ENCODE measurements around the gene DPP6. TPM values are rescaled to one million over a fixed set of nuclear protein-coding genes. Genes with fewer than 3 reads are reported as not detected.

The DPP6 gene
- total and polyA plus RNA-seq, 9 donors: 3.3 to 11.5 (median 4.7) TPM

DNA sequence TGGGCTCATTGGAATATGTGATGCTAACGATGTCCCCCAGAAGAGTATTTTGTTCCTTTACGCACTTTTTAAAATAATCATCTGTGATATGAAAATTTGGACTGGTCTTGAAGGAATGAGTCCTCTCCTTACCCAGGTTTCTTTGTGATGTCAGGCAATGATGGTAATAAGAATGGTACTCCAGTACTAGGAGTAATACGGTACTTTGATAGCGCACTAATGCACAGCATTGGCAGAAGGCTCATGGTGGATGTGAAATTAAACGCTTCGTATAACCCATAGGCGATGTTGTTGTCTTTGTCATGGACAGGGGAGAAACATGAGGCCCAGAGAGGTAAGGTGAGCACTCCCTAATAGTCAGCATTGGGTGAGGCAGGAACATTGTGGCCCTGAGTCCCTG lies 125.4 kb downstream of the DPP6 start:
- Histone ChIP-seq H3K4me3 (ENCODE audit: low read length) (no peak overlapping the region), H3K9me3 (replicated peaks; ENCODE audit: control insufficient read depth, low read depth, low read length) (no peaks in the 10 kb centered on the region), H3K4me1 (ENCODE audit: control insufficient read depth, insufficient read depth, low read length) (no peaks in the 10 kb centered on the region), H3K27me3 (ENCODE audit: control insufficient read depth, insufficient read depth, low read length) (no peaks in the 10 kb centered on the region), H3K36me3 (ENCODE audit: control insufficient read depth, insufficient read depth, low read length) (no peaks in the 10 kb centered on the region), H3K27ac (ENCODE audit: low read length) (no peak overlapping the region)
- 83% methylated on average over 5 of the region's 7 CpGs for WGBS (ENCODE audit: insufficient coverage)
- no peak for DNase-seq

DNA sequence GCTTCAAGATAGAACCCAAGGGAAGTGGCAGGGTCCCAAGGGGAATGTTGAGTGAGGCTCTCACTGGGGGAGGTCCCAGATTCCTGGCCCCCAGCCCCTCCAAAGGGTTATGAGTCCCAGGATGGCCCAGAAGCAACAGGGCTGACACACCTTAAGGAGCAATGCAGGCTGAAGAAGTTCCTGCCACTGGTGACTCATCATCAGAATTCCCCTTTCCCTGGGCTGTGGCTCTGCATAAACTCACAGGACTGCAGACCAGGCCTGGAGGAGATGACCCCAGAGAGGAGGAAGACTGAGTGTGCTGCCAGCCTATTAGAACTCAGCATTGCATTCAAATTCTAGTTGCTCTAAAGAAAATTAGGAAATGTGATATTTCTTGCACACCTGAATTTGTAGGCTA lies 126.7 kb downstream of the DPP6 start:
- Histone ChIP-seq H3K9me3 (replicated peaks; ENCODE audit: control insufficient read depth, low read depth, low read length) (no peaks in the 10 kb centered on the region), H3K4me1 (ENCODE audit: control insufficient read depth, insufficient read depth, low read length) (no peaks in the 10 kb centered on the region), H3K4me3 (ENCODE audit: low read length) (no peak overlapping the region), H3K36me3 (ENCODE audit: control insufficient read depth, insufficient read depth, low read length) (no peaks in the 10 kb centered on the region), H3K27me3 (ENCODE audit: control insufficient read depth, insufficient read depth, low read length) (peaks cover 3% of the 10 kb centered on the region), H3K27ac (ENCODE audit: low read length) (no peak overlapping the region)
- DNase-seq: no peak

DNA sequence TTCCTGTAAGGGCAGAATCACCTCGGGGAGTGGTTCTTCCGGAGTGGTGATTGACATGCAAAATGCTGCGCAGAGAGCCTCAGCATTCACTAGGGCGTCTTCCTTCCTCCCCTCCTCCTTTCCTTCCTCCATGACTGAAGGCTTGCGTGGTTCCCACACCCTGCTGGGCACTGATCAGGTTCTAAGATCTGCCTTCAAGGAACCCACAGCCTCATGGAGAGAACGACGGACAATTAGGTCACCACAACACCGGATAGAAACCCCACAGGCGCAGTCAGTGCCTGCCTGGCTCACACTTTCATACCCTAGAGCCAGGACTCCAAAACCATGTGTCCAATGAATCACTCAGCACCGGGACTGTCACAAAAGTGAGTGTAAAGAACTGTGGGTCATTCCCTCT lies 131.3 kb downstream of the DPP6 start:
- Histone ChIP-seq H3K4me3 (ENCODE audit: low read length) (no peak overlapping the region), H3K36me3 (ENCODE audit: control insufficient read depth, insufficient read depth, low read length) (no peaks in the 10 kb centered on the region), H3K4me1 (ENCODE audit: control insufficient read depth, insufficient read depth, low read length) (no peaks in the 10 kb centered on the region), H3K27ac (ENCODE audit: low read length) (no peak overlapping the region), H3K9me3 (replicated peaks; ENCODE audit: control insufficient read depth, low read depth, low read length) (no peaks in the 10 kb centered on the region), H3K27me3 (ENCODE audit: control insufficient read depth, insufficient read depth, low read length) (peaks cover 3% of the 10 kb centered on the region)
- DNase-seq: no peak
- WGBS (ENCODE audit: insufficient coverage): 44% methylated on average over 8 of the region's 10 CpGs

DNA sequence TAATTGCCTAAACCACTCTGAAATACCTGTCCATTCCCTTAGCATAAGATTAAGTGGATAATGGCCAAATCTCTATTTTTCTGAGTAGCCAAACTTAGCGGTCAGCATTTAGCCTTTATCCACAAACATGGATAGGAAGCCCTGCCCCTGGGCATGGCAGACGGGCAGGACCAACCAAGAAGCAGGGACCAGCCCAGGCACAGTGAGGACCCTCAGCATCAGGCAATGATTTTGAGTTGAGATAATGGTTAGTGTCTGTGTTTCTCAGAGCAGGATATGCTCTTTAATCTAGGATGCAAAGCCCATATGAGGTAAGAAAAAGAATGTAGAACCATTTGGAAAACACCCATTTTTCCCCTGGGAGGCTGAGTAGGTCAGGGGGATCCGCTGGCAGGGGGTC lies 131.7 kb downstream of the DPP6 start:
- 50% methylated on average over 1 of the region's 3 CpGs for WGBS (ENCODE audit: insufficient coverage)
- Histone ChIP-seq H3K27ac (ENCODE audit: low read length) (no peak overlapping the region), H3K4me1 (ENCODE audit: control insufficient read depth, insufficient read depth, low read length) (no peaks in the 10 kb centered on the region), H3K9me3 (replicated peaks; ENCODE audit: control insufficient read depth, low read depth, low read length) (no peaks in the 10 kb centered on the region), H3K27me3 (ENCODE audit: control insufficient read depth, insufficient read depth, low read length) (peaks cover 3% of the 10 kb centered on the region), H3K36me3 (ENCODE audit: control insufficient read depth, insufficient read depth, low read length) (no peaks in the 10 kb centered on the region), H3K4me3 (ENCODE audit: low read length) (no peak overlapping the region)
- no peak for DNase-seq

DNA sequence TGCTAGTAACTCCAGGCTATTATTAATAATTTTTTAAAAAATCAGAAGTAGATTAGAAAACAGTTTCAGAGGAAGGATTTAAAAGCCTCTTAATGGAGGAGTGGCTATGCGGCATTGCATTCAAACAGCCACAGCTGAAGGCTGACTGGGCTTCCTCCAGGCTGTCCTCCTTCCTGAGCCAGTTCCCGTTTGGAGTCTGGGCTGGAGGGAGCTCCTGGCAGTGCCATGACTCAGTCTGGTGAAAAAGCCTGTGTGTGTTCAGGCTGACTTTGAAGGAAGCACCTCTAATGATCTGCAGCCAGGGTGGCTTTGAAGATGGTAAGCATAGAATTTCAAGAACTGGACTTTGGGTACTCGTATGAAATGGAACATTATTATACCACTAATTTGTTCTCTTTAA lies 134.6 kb downstream of the DPP6 start:
- DNase-seq: no peak
- H3K36me3 ChIP-seq (ENCODE audit: control insufficient read depth, insufficient read depth, low read length): no peaks in the 10 kb centered on the region
- no peaks in the 10 kb centered on the region for H3K4me1 ChIP-seq (ENCODE audit: control insufficient read depth, insufficient read depth, low read length)
- H3K27ac ChIP-seq (ENCODE audit: low read length): no peak overlapping the region
- H3K27me3 ChIP-seq (ENCODE audit: control insufficient read depth, insufficient read depth, low read length): peaks cover 3% of the 10 kb centered on the region
- no peaks in the 10 kb centered on the region for H3K9me3 ChIP-seq (replicated peaks; ENCODE audit: control insufficient read depth, low read depth, low read length)
- 69% methylated on average over 2 of the region's 3 CpGs for WGBS (ENCODE audit: insufficient coverage)
- no peak overlapping the region for H3K4me3 ChIP-seq (ENCODE audit: low read length)

DNA sequence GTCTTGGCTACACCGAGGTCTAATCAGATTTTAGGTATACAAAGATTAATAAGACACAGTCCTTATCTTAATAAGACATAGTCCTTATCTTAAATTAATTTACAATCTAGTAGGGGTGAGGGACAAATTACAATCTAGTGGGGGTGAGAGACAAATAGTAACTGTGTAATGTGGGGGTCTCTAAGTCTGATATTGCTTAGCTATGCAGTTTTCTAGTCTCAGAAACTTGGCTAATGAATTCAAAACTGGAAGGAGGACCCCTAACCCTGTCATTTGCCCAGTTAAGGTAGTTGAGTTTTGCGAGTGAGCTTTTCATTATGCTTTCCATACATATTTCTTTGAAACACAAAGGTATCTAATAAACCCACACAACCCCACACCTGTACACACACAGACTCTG lies 136.1 kb downstream of the DPP6 start:
- DNase-seq: no peak
- no peak overlapping the region for H3K27ac ChIP-seq (ENCODE audit: low read length)
- no peaks in the 10 kb centered on the region for H3K4me1 ChIP-seq (ENCODE audit: control insufficient read depth, insufficient read depth, low read length)
- WGBS (ENCODE audit: insufficient coverage): 86% methylated on average over 1 of the region's 2 CpGs
- no peak overlapping the region for H3K4me3 ChIP-seq (ENCODE audit: low read length)
- peaks cover 3% of the 10 kb centered on the region for H3K27me3 ChIP-seq (ENCODE audit: control insufficient read depth, insufficient read depth, low read length)
- no peaks in the 10 kb centered on the region for H3K36me3 ChIP-seq (ENCODE audit: control insufficient read depth, insufficient read depth, low read length)
- no peaks in the 10 kb centered on the region for H3K9me3 ChIP-seq (replicated peaks; ENCODE audit: control insufficient read depth, low read depth, low read length)

DNA sequence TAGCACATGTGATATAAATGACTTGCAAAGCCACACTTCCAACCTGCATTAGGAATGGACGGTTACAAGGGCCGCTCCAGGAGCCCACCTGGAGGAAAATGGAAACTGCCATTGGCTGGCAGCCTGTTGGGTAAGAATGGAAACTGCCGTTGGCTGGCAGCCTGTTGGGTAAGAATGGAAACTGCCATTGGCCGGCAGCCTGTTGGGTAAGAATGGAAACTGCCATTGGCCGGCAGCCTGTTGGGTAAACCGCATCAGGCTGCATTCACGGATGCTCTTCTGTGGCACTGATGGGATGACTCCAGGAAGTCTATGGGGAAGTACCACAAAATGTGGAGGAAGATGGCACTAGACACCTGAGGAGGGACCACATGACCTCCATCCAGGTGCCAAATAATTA lies 143.1 kb downstream of the DPP6 start:
- Histone ChIP-seq H3K36me3 (ENCODE audit: control insufficient read depth, insufficient read depth, low read length) (no peaks in the 10 kb centered on the region), H3K27me3 (ENCODE audit: control insufficient read depth, insufficient read depth, low read length) (no peaks in the 10 kb centered on the region), H3K27ac (ENCODE audit: low read length) (no peak overlapping the region), H3K9me3 (replicated peaks; ENCODE audit: control insufficient read depth, low read depth, low read length) (no peaks in the 10 kb centered on the region), H3K4me1 (ENCODE audit: control insufficient read depth, insufficient read depth, low read length) (no peaks in the 10 kb centered on the region), H3K4me3 (ENCODE audit: low read length) (no peak overlapping the region)
- no peak for DNase-seq
- WGBS (ENCODE audit: insufficient coverage): 96% methylated on average over 5 of the region's 7 CpGs

DNA sequence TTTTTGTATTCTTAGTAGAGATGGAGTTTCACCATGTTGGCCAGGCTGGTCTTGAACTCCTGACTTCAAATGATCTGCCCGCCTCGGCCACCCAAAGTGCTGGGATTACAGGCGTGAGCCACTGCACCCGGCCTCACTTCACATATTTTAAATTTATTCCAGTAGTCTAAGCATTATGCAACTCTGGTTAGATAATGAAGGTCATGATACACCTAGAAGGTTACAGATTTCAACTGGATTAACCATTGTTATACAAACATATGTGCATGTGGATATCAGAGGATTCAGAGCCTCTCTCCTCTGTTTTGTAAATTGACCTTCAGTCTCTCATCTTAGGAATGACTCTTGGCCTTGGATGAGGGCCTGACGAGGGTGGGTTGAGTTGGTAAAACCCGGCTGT lies 146.3 kb downstream of the DPP6 start:
- no peaks in the 10 kb centered on the region for H3K36me3 ChIP-seq (ENCODE audit: control insufficient read depth, insufficient read depth, low read length)
- 80% methylated on average over 1 of the region's 6 CpGs for WGBS (ENCODE audit: insufficient coverage)
- no peak overlapping the region for H3K4me3 ChIP-seq (ENCODE audit: low read length)
- no peak overlapping the region for H3K27ac ChIP-seq (ENCODE audit: low read length)
- H3K4me1 ChIP-seq (ENCODE audit: control insufficient read depth, insufficient read depth, low read length): no peaks in the 10 kb centered on the region
- no peak for DNase-seq
- H3K9me3 ChIP-seq (replicated peaks; ENCODE audit: control insufficient read depth, low read depth, low read length): no peaks in the 10 kb centered on the region
- H3K27me3 ChIP-seq (ENCODE audit: control insufficient read depth, insufficient read depth, low read length): no peaks in the 10 kb centered on the region

DNA sequence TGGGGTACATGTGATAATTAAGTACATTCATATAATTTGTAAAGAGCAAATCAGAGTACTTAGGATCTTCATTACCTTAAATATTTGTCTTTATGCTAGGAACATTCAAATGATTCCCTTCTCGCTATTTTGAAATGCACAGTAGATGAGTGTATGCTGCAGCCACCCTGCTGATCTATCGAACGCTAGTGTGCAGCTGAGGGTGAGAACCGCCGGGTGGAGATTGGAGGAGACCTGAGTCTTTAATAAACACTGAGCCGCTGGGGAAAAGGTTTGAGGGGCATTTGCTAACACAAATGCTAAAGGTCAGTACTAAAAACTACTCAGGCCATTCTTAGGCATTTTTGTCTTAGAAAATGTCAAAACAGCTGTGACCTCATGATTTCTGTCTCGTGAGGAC lies 148.0 kb downstream of the DPP6 start:
- Histone ChIP-seq H3K9me3 (replicated peaks; ENCODE audit: control insufficient read depth, low read depth, low read length) (no peaks in the 10 kb centered on the region), H3K4me1 (ENCODE audit: control insufficient read depth, insufficient read depth, low read length) (no peaks in the 10 kb centered on the region), H3K36me3 (ENCODE audit: control insufficient read depth, insufficient read depth, low read length) (no peaks in the 10 kb centered on the region), H3K27ac (ENCODE audit: low read length) (no peak overlapping the region), H3K4me3 (ENCODE audit: low read length) (no peak overlapping the region), H3K27me3 (ENCODE audit: control insufficient read depth, insufficient read depth, low read length) (no peaks in the 10 kb centered on the region)
- no peak for DNase-seq
- 87% methylated on average over 4 of the region's 7 CpGs for WGBS (ENCODE audit: insufficient coverage)

DNA sequence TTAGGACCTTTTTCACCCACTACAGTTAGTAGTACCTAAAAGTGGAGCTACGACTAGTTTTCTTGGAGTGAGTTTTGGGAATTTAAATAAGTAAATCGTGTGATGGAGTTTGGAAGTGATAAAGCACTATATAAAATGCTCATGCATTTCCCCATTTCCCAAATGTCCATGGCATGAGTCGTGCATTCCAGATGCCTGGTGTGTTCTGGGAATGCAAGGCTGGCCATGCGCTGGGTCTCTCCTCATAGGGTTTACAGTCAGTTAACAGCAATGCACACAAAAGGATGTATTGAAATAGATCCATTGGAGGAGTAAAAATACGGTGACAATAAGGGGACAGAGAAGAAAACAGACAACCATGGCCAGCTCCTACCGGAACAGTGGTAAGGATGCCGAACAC lies 149.8 kb downstream of the DPP6 start:
- H3K4me1 ChIP-seq (ENCODE audit: control insufficient read depth, insufficient read depth, low read length): no peaks in the 10 kb centered on the region
- H3K27me3 ChIP-seq (ENCODE audit: control insufficient read depth, insufficient read depth, low read length): no peaks in the 10 kb centered on the region
- H3K4me3 ChIP-seq (ENCODE audit: low read length): no peak overlapping the region
- WGBS (ENCODE audit: insufficient coverage): no CpG with 5 or more reads among the region's 7 CpGs
- H3K27ac ChIP-seq (ENCODE audit: low read length): no peak overlapping the region
- no peak for DNase-seq
- no peaks in the 10 kb centered on the region for H3K36me3 ChIP-seq (ENCODE audit: control insufficient read depth, insufficient read depth, low read length)
- H3K9me3 ChIP-seq (replicated peaks; ENCODE audit: control insufficient read depth, low read depth, low read length): no peaks in the 10 kb centered on the region

DNA sequence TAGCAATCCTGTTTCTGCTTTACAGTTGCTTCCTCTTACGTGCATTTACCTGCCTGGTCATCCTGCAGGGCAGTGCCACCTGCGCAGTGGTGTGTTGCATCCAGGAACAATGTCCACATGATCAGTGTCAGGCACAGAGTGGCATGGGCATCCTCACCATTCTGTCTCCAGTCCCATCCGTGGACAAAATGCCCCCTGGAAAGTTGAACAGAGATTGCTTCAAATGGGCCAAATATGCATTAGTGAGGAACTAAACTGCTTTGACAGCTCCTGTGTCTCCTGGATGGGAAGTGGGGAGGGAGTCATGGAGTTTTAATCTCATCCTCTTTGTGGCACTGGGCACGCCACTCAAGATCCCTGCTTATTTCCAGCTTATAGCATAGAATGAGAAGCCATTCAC lies 151.8 kb downstream of the DPP6 start:
- no peaks in the 10 kb centered on the region for H3K4me1 ChIP-seq (ENCODE audit: control insufficient read depth, insufficient read depth, low read length)
- H3K27me3 ChIP-seq (ENCODE audit: control insufficient read depth, insufficient read depth, low read length): no peaks in the 10 kb centered on the region
- no peaks in the 10 kb centered on the region for H3K9me3 ChIP-seq (replicated peaks; ENCODE audit: control insufficient read depth, low read depth, low read length)
- H3K4me3 ChIP-seq (ENCODE audit: low read length): no peak overlapping the region
- no peak for DNase-seq
- H3K36me3 ChIP-seq (ENCODE audit: control insufficient read depth, insufficient read depth, low read length): no peaks in the 10 kb centered on the region
- H3K27ac ChIP-seq (ENCODE audit: low read length): no peak overlapping the region
- WGBS (ENCODE audit: insufficient coverage): 86% methylated on average over 2 of the region's 4 CpGs
